NOMO-1 treated with DMSO at 0.1 percent for 48 hours (cell line): ENCODE measurements around the gene RND1.

ENCODE experiments used
- DNase-seq: peaks from one replicate; lab custom pipeline; 2025; ENCODE audit not compliant: unreplicated experiment; lab: John Stamatoyannopoulos, UW

RND1 gene

GRCh38 chr12:48813465-48814261, 52.0 kb downstream of the RND1 start:
- peak; percentile 15 for DNase-seq

DNA sequence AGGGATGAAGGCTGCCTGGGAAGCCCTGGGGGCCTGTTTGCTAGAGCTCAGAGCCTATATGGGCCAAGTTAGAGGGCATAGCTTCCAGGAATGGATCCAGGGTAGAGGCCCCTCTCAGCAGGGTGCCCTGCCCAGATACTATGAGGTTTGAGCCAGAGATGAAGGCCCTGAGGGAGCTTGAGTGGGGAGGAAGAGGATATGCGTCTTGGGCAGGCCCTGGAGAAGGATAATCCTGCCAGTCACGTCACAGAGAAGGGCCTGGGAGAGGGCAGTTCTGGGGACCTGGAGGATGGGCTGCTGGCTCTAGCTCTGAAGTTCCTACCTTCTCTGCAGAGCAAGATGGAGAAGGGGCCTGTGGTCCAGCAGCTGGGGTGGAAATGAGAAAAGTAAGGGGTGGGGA, 53.3 kb downstream of the RND1 start:
- DNase-seq: no peak

DNA sequence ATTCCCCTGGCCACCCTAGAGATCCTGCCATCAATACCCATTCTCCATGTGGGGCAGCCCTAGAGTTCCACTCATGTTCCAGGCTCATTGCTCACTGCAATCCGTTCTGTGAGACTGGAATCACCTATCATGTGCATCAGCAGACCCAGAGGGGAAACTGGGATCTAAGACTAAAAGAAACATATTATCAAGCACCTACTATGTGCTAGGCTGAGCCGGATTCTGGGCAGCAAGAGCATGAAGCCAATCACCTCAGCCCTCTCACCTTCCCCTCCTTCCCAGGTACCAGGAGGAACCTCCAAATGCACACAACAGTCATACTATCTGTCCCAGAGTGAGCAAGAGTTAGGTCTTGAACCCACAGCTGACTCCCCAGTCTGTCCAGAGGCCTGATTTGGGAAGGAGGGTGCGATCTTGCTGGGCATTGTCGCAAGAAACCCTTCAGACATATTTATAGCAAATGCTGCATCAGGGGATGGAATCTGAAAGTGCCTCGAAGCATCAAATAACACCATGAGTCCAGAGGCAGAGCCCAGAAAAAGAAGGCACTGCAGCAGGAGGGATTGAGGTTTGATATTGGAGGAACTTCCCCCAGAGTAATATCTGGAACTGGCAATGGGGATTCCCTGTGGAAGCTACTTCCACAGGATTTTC, 54.1 kb downstream of the RND1 start:
- no peak for DNase-seq

GRCh38 chr12:48810903-48811431, 54.7 kb downstream of the RND1 start:
- DNase-seq: no peak

DNA sequence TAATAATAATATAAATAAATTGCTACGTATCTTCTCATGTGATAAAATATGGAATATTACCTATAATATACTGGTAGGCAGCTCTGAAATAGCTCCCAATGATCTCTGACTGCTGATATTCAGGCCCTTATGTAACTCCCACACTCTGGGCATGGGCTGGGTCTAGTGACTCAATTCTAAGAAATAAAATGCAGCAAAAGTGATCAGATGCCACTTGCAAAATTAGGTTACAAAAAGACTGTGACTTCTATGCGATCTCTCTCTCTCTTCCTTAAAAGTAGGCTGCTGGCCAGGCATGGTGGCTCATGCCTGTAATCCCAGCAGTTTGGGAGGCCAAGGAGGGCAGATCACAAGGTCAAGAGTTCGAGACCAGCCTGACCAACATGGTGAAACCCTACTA, 57.7 kb downstream of the RND1 start:
- no peak for DNase-seq
